Activated CD8-positive, alpha-beta memory T cell treated with anti-CD3 and anti-CD28 coated beads, Interleukin-2, amount 50 U/mL, for 1 hour (primary cell): ENCODE measurements around the gene CSF3R.
"Not testable (repeated sequence)": the region's sequence is repeated elsewhere in the genome, so short reads cannot be mapped to it uniquely, and the experiment has no call there.

ENCODE experiments used
- DNase-seq: peaks from one replicate; pipeline ENCODE4 v3.0.0-alpha.2; 2020; ENCODE audit errors: extremely low read depth

The CSF3R gene

GRCh38 chr1:36481771-36482723 lies 666 bp downstream of the CSF3R start:
- no peak for DNase-seq

- DNase-seq: no peak
Measured at GRCh38 chr1:36481091-36481490, 1.6 kb downstream of the CSF3R start.

GRCh38 chr1:36480161-36480560 lies 2.6 kb downstream of the CSF3R start:
- no peak for DNase-seq

GRCh38 chr1:36479505-36480051 lies 3.1 kb downstream of the CSF3R start:
- DNase-seq: no peak

- DNase-seq: not testable (repeated sequence)
Measured at GRCh38 chr1:36477615-36478014, 5.1 kb downstream of the CSF3R start.

- DNase-seq: no peak
Measured at GRCh38 chr1:36476945-36477344, 5.8 kb downstream of the CSF3R start.

GRCh38 chr1:36475910-36476604 lies 6.7 kb downstream of the CSF3R start:
- no peak for DNase-seq

GRCh38 chr1:36475341-36475740 lies 7.4 kb downstream of the CSF3R start:
- no peak for DNase-seq

- DNase-seq: no peak
Measured at GRCh38 chr1:36472656-36473055, 10.1 kb downstream of the CSF3R start.

- no peak for DNase-seq
Measured at GRCh38 chr1:36471830-36472641, 10.7 kb downstream of the CSF3R start.

GRCh38 chr1:36469163-36469562 lies 13.6 kb downstream of the CSF3R start:
- no peak for DNase-seq

- DNase-seq: no peak
Measured at GRCh38 chr1:36467700-36468455, 14.8 kb downstream of the CSF3R start.

GRCh38 chr1:36467027-36467410 lies 15.7 kb downstream of the CSF3R start:
- no peak for DNase-seq

- DNase-seq: no peak
Measured at GRCh38 chr1:36466370-36467026, 16.2 kb downstream of the CSF3R start.

- no peak for DNase-seq
Measured at GRCh38 chr1:36465731-36466369, 16.9 kb downstream of the CSF3R start.

- DNase-seq: no peak
Measured at GRCh38 chr1:36464605-36465393, 17.9 kb downstream of the CSF3R start.

GRCh38 chr1:36463803-36464604 lies 18.7 kb downstream of the CSF3R start, which contains the start of gene MRPS15:
Gene MRPS15 (minus strand): TSS chr1:36464384. CDS start chr1:36464275, 109 bp downstream.
- peak; percentile 85 for DNase-seq

- no peak for DNase-seq
Measured at GRCh38 chr1:36463463-36463802, 19.3 kb downstream of the CSF3R start.
